GM21576 (cell line): Measurements from ENCODE around the gene RIBC2.

Experiments used
- ATAC-seq: cut with Tn5 transposase; IDR thresholded peaks from one replicate; pipeline ENCODE4 v1.9.1; 2021; ENCODE audit warnings: mild to moderate bottlenecking, moderate library complexity; ENCODE audit not compliant: unreplicated experiment

Gene RIBC2

GRCh38 chr22:45469281-45470073 lies 56.0 kb downstream of the RIBC2 start:
- no peak for ATAC-seq

- ATAC-seq: no peak
Observed at GRCh38 chr22:45470871-45471270, 57.4 kb downstream of the RIBC2 start.

DNA sequence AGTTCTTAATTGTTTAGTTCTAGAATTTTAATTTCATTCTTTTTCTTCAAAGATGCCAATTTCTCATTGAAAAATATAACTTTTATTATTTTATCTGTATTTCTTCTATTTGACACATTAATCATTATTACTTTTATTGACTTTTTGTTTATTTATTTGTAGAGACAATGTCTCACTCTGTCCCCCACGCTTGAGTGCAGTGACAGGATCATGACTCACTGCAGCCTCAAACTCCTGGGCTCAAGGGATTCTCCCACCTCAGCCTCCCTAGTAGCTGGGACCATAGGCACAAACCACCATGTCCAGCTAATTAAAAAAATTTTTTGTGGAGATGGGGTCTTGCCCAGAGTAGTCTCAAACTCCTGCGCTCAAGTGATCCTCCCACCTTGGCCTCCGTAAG lies 58.9 kb downstream of the RIBC2 start:
- no peak for ATAC-seq

DNA sequence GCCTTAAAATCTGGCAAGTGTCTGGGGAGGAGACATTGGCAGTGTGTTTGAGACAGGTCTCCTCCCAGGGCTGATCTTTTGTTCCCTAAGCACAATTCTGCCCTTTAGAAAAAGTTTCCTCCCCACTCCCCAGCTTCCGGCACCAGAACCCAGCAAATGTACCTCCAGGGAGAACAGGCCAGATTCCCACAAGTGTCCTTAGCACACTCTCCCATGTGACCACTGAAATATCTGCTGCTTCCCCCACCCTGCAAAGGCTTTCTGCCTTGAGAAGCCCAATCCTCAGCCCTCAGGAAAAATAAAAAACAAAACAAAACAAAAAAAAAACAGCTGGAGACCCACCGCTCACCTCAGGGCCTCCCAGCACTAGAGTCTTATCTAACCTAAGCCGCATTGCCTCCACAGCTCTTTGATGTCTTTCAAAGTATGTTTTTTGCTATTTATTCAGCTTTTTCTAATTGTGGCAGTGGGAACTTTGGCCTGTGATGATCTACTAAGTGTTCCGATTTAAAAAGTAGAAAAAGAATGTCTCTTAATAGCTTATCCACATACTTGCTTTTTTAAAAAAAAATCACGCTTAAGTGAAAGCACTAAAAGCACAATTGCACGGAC lies 60.2 kb downstream of the RIBC2 start:
- no peak for ATAC-seq

GRCh38 chr22:45475063-45475747 lies 61.7 kb downstream of the RIBC2 start:
- ATAC-seq: no peak

GRCh38 chr22:45475851-45476514 lies 62.5 kb downstream of the RIBC2 start:
- ATAC-seq: no peak

- no peak for ATAC-seq
Observed at GRCh38 chr22:45476814-45477213, 63.3 kb downstream of the RIBC2 start.

DNA sequence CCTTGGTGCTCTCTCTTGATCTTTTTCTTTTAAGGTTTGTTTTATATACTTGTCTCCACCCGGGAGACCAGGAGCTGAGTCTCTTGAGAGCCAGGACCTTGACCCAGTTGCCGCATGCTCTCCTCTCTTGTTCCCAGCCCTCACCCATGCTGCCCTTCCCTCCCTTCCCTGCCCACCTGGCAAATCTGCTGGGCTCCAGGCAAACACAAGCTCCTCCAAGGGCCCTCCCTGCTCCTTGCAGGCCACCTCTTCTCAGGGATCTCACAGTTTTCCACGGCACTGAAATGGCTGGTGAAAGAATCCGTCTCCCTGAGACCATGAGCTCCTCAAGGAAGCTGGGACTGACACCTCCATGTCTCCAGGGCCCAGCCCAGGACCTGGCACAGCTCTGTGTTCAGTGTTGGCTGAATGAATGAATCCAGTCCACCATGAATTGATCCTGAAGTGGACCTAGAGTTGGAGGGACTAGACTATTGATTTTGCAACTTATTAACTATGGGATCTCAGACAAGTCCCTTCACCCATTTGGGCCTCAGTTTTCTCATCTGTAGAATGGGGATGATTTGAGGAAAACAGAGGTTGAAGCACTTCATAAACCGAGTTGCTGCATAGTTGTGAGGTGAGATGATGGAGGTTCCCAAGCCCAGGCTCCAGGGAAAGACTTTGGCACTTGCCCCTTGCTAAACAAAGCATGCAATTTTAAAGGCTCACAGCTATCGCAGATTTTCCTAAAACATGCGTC lies 64.0 kb downstream of the RIBC2 start:
- no peak for ATAC-seq

GRCh38 chr22:45478108-45478771 lies 64.7 kb downstream of the RIBC2 start:
- no peak for ATAC-seq

DNA sequence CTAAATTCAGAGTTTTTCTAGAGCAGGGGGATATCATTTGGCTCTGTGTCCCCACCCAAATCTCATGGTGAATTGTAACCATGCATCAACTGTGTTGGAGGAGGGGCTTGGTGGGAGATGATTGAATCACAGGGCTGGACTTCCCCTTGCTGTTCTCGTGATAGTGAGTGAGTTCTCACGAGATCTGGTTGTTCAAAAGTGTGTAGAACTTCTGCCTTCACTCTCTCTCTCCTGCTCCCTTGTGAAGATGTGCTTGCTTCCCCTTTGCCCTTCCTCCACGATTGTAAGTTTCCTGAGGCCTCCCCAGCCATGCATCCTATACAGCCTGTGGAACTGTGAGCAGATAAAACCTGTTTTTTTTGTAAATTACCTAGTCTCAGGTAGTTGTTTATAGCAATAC lies 67.2 kb downstream of the RIBC2 start:
- ATAC-seq: no peak

DNA sequence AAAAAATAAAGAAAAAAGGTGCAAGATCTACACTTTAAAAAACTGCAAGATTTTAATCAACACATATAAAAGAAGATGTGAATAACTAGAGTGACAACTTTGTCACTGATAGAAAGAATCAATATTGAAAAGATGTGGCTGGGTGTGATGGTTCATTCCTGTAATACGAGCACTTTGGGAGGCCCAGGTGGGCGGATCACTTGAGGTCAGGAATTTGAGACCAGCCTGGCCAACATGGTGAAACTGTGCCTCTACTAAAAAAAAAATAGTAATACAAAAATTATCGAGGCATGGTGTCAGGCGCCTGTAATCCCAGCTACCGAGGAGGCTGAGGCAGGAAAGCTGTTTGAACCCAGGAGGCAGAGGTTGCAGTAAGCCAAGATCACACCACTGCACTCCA lies 68.2 kb downstream of the RIBC2 start:
- ATAC-seq: no peak
